ENCODE results near the gene TMEM18.
"Not testable (repeated sequence)": the region's sequence is repeated elsewhere in the genome, so short reads cannot be mapped to it uniquely, and the experiment has no call there.

Gene TMEM18

DNA sequence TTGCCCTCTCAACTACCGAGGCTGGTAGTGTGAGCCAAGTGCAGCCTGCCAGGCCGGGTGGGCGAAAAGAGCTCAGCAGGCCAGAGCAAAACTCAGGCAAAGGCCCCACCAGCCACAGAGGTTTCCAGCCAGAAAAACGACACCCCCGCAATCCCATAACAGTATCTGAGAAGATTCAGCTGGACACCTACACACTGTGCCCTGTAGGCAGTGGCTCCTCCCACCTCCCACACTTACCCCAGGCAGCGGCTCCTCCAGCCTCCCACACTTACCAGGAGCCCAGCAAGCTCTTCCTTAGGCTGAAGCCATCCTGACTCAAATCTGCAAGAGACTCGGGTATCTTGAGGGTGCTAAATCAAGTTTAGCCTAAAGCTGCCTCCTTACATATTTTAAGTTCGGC is 15.6 kb upstream of the TMEM18 start:
- DNase-seq: no peak

DNA sequence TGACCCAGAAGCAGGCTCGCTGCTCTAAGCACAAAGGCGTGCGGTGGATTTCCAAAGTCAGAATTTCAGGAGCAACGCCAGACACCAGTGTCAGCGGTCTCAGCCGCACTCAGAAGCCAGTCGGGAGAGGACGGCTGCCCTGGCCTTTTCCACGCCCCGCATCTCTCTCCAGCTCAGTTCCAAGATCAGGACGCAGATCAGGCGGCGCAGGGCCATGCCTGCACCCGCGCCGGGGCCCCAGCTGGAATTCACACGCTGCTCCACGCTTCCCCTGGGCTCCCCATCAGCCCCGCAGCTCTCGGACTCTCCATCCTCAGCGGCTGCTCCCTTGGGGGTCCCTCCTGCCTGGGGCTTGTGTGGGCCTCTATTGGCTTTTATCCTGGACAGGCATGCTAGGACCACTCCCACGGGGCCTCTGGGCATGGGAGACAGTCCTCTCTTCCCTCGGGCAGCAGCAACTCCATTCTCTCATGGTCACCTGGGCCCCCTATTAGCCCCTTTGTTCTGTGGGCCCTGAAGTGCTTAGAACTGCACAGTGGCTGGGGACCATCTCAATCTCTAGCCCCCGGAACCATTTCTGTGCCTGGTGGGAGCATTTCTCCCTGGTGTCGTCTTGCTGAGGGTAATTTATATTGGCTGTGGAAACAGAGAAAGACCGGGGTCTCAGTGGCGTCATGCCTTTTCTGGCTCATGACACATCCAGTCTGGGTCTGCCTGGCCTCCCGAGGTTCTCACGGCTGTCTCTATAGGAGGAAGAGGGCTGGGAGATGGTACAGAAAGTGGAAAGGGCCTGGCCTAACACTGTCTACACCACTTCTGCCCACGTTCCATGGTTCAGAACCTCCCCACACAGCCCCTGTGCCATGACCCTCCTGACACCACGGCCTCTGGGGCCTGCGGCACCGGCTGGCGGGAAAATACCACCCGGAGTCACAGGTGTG is 14.9 kb upstream of the TMEM18 start:
- DNase-seq: no peak

DNA sequence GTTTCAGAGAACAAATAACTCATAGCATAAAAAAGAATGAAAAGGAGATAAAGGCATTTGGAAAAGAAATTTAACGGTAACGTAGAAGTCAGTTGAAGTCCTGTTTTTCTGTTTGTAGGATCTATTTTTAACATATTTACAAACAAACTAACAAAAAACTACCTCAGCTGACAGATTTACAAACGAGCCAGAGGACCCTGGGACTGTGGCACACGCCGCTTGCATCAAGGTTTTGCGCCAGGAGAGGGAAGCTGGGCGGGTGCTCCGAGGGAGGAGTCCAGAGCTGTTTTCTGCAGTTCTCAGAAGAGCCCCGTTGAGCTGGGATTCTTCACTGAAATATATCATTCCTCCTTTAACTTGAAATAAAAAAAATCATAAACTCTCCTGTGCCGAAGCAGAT is 13.6 kb upstream of the TMEM18 start:
- no peak for DNase-seq

DNA sequence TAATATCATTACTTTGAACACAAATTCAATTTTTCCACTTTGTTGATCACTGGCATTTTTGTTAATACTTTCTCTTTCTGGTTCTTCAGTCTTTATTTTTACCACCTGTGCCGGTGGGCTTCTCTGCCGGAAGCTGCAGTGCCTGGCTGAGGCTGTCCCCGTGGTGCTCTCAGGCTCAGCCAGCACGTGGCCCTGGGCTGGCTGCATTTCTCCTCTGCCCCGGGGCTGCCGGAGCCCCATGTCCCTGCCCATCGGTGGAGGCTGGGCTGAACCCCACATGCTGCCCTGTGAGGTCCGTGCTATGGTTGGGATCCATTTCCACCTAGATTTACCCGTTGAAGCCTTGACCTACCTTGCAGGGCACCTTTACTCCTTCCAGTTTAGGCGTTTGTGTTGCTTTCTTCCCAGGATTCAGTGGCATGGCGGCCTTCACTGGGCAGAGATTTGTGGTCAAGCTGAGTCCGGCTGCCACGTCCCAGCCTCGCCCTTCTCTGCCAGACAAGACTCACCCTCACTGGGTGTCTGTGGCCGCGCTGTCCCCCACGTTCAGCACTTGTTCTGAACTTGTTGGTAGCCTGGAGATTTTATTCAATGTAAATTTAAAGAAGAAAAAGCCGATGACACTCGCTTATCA is 12.8 kb upstream of the TMEM18 start:
- DNase-seq: no peak

DNA sequence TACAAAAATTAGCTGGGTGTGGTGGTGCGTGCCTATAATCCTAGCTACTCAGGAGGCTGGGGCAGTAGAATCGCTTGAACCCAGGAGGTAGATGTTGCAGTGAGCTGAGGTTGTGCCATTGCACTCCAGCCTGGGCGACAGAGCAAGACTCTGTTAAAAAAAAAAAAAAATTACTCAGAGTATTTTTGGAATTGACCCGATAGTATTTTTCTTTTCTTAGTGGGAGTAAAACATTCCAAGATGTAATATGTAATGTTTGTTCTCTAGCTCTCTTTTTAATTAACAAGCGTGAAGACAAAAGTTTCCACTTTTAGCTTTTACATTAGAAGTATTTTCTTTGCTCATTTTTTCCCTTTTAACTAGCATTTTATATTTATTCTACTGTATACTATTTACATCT is 12.0 kb upstream of the TMEM18 start:
- no peak for DNase-seq

DNA sequence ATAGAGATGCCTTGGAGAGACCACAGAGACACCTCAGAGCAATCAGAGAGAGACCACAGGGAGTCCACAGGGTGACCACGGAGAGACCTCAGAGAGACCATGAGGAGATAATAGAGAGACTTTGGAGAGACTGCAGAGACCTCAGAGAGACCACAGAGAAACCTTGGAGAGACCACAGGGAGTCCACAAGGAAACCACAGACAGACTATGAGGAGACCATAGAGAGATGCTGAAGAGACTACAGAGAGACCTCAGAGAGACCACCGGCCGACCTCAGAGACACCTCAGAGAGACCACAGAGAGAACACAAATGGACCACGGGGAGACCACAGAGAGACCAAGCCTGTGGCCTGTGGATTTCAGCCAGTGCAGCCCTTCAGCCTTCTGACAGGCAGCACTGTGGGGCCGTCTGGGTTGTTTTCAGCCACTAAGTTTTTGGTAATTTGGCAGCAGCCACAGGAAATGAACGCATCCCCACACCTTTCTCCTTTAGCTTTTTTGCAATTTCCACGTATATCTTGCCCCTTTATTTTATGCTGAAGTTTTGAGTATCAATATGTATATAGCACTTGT is 11.4 kb upstream of the TMEM18 start:
- no peak for DNase-seq

DNA sequence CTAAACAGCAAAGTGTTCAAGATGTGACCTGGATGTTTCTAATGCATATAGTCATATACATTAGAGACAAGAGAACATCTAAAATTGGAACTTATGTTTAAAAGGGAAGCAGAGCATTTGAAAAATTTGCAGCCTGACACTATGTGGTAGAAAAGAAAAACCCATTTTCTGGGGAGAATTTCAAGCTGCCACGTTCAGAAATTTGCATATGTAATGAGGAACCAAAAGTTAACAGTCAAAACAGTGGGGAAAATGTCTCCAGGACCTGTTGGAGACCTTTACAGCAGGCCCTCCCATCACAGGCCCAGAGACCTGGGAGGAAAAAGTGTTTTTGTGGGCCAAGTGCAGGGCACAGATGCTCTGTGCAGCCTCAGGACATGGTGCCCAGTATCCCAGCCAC is 8.2 kb upstream of the TMEM18 start:
- no peak for DNase-seq

DNA sequence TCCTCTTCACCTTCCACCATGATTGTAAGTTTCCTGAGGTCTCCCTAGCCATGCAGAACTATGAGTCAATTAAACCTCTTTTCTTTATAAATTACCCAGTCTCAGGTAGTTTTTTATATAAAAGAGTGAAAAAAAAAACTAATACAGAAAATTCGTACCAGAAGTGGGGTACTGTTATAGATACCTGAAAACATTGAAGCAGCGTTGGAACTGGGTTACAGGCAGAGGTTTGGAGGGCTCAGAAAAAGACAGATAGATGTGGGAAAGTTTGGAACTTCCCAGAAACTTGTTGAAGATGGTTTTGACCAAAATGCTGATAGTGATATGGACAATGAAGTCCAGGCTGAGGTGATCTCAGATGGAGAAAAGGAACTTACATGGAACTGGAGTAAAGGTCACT is 7.7 kb upstream of the TMEM18 start:
- not testable (repeated sequence) for DNase-seq

DNA sequence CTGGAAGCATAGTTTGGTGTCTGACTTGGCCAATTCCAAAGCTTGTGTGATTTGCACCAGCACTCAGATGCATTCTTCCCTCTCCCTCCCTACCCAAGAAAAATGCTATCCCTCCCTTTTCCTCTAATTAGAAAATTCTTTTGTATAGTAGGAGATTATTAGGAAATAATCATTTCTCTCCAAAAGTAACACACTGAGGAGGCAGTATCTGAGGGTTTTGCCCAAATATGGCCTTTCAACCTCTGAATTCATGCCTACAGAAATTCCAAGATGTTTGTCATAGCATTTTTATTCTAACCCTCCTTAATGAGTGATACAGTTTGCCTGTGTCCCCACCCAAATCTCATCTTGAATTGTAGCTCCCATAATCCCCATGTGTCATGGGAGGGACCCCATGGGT is 5.0 kb upstream of the TMEM18 start:
- no peak for DNase-seq

DNA sequence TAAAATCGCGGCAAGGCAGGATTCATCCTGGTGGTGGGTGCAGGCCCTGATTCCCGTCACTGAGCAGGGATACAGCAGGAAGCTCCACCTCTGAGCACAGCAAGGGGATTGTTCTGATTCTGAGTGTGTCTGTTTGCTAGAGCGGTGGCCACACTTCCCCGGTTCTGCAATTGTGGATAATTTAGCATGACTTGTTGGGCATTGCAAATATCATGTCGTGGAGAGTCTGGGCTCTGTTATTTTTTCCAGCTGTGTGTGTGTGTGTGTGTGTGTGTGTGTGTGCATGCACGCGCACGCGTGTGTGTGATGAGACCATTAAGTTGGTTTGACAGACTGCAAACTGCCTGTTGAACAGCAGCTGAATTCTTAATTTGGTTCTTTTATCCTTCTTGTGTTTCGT is 4.1 kb upstream of the TMEM18 start:
- DNase-seq: no peak

DNA sequence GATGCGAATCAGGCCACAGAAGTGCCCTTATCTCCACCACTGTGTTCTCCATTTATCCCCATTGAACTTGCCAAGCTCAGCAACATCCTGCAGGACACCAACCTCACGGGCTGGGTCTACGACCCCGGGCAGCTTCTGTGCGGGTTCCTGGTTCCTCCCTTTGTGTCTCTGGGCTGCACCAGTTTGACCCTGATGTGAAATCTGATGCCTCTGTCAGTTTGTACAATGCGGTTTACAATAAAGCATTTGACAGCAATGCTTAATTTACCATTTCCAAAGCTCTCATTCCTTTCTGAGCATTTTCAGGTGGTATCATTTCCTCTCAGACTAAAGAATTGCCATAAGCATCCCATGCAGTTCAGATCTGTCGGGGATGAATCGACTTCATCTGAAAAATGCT is 3.3 kb upstream of the TMEM18 start:
- DNase-seq: no peak

DNA sequence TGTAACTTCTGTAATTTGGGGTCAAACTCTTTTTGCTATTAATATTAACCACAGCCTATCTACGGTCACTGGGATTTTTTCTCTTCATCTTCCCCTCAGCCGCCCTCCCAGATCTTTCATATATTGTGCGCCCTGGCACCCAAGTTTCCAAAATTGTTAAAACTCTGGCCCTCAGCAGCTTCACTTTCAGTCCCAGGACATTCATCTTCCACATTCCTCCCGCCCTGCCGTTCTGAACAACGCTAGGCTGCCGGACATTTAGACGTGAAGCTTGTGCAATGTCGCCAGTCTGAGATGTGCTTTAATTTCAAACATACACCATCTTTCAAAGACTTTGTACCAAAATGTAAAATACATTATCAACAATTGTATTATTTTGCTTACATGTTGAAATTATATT is 1.8 kb upstream of the TMEM18 start:
- DNase-seq: no peak

DNA sequence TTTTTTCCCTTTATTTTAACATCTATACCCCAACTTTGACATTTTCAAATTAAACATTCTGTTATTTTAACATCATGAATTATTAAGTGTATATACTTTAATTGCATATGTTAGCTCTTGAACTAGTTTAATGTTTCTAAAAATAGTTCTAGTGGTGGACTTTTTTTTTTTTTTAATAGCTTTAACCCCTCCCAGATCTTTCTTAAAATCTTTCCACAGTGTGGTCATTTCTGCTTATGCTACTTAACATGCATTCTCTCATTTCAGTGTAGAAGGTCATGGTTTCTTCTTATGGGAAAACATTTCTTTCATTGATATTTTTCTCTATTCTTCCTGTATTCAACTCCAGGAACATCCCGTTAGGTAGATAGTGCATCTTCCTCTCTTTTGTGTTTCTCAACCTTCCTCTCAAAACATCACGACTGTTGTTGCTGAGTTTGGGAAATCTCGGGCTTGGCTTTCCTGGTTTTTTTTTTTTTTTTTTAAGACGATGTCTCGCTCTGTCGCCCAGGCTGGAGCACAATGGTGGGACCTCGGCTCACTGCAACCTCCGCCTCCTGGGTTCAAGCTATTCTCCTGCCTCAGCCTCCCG is 849 bp upstream of the TMEM18 start:
- DNase-seq: no peak

DNA sequence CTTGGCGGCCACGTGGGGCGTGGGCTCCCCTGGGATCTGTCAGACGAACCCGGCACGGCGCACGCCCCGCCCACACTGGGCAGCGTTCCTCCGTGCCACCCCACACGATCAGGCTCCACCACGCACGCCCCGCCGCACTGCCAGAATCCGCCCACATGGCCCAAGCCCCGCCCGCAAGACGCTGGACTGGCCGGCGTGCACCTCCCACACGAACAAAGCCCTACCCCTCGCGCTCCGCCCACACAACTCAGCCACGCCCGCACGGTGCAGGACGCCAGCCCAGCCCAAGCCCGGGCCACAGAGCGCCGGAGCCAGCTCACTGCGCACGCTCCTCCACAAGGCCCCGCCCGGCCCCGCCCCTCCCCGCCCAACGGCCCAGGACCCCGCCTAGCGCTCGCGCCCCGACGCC is 555 bp downstream of the TMEM18 start:
- peak; percentile 97 for DNase-seq

DNA sequence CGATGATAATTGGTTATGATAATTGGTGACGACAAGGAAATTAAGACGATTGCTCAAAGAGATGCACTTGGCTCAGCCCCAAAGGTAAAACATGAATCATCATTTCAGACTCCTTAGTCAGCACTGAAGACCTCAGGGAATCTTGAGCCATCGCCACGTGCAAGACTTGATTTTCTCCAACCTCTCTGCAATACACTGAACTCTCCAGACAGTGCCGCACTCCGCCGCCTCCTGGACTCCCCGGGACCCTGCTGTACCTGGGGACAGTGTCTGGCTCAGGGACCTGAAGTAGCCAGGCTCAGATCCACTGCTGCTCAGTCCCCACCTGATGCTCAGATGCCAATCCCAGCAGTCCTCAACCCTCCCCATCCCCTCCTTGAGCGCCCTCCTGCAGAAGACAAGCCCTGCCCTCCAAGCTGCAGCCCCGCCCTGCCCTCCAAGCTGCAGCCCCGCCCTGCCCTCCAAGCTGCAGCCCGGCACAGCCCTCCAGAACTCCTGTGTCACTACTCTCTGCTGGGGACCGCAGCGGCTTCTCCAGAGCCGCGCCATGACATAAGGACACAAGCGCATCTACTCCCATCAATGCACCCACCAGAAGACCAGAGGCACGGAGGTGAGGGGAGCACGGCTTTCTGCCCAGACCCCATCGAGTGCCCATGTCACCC is 1.1 kb downstream of the TMEM18 start:
- DNase-seq: peak; percentile 76

DNA sequence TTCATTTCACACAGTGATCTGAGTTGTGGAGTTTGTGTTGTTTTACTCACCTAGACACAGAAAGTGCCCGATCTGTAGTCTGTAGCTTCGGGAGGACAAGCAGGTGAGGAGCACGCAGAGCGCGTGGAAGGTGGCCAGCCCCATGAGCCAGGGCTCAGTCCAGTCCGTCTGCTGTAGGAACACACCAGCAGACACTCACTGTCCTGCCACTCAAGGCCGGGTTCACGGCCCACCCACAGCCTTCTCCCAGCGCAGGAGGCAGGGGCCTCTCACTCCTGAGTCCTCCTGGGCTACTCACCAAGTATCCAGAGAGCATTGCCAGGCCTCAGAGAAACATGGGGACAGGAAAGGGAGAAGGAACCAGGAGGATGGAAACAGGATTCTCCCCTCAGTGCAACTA is 1.7 kb downstream of the TMEM18 start:
- DNase-seq: no peak

DNA sequence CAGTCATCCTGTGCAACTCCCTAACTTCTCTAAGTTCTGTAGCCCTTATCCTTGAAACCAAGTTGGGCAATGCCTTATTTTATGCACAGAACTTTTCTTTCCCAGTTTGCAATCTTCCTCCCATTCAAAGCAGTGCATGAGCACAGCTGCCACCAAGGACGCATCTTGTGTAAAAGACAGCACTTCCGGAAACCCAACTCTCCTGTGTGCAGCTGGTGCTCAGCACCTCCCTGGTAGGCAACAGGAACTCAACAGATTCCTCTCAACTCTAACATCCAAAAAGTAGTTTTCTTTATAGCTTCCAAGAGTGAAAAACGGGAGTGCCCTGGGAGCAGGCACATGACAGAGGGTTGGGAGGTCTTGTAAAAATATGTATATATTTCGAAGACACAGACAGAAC is 2.2 kb downstream of the TMEM18 start:
- no peak for DNase-seq

DNA sequence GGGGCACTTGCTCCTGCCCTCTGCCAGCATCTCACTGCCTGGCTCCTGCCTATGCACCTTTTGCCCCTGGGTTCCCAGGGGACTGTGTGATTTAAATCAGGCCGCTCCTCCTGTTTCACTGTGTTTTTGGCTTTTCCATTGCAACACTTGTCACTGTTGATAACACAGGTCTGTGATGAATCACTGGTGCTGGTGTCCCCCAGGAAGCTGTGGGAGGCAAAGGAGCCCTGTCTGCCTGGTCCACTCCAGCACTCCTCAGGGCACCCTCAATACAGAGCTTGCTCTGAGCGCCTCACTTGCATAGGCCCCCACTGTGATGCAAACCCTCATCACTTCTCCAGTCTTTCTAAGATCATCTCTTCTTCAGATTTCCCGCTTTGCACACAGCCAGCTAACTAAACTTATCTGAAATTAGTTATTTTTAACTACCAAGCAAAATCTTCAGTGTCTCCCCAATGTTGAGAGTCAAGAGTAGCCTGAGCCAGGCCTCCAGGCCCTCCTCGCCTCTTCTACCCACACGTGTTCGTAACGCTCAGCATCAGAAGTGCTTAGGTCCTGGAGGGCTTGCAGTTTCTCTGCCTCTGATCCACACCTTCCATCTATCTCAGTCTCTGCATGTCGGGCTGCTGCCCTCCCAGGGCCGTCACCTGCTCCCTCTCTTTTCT is 2.8 kb downstream of the TMEM18 start:
- DNase-seq: no peak

DNA sequence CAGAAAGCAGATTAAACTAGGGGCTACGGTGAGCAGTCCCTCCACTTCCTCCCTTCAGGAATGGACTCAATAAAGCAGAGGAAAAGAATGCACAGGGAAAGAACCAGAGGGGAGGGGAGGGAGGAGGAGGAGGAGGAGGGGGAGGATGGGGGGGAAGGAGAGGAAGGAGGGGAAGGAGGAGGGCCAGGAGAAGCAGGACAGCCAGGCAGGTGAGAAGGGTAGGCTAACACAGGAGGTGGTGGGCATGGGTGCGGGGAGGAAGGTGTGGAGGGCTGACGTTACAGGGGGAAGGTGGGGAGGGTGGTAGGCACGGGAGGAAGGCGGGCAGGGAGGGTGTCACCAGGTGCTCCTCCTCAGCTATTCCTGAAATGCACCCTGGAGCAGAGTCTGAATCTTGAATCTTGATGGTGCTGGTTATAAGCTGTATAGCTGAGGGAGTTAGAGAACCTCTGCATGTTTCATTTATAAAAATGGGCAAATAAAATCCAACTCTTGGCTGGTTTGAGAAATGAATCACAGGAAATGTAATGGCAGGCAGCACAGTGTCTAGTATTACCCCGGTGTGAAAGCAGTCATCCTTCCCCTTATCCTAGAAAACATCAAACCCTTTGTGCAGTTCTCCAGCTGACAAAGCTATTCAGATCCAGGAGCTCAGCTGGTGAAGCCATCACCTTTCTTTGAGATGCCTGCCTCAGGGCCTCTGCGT is 3.4 kb downstream of the TMEM18 start:
- no peak for DNase-seq

DNA sequence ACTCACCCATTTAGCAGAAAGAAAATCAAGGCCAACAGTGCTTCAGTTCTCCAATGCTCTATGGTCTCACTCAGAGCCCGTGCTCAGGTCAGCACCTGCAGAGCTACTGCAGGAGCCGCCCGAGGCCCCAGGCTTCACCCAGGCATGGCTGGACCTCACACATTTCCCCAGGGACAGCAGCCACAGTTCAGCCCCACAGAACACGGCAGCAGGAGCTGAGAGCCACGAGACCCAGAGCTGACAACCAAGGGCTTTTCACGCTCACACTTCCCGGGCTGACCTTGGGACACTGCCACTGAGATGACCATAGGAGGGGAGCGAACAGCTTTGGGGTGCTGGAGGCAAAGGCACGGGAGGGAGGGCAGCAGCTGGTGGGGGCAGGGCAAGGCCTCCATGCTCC is 4.2 kb downstream of the TMEM18 start:
- DNase-seq: no peak

DNA sequence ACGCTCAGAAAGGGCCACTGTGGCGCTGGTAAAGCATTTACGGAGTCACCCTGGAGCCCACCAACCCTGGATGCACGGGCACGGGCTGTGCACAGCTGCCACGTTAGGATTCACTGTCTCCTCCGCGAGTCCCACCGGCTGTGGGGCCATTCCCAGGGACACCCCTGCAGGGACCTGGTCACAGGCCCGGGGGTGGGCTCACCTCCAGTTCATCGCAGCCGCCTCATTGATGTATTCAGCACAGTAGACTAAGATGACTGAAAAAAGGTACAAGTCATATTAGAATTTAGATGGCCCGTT is 4.7 kb downstream of the TMEM18 start:
- no peak for DNase-seq

All from activated effector memory CD4-positive, alpha-beta T cell treated with anti-CD3 and anti-CD28 coated beads, Interleukin-2, amount 50 U/mL, for 16 hours (primary cell).